BLaER1 treated with 17β-estradiol and CSF1 and Interleukin-3, amounts not matched to agents 10 nM and 100 nM (cell line): ENCODE measurements around the gene PPP1CA.

Experiments
- H3K27ac ChIP-seq, 11 experiments: shearing (Covaris generic); formaldehyde crosslinking; 2 replicates each; pipeline ENCODE4 v1.8.1; 2022
- H3K27me3 ChIP-seq, 11 experiments: shearing (Covaris generic); formaldehyde crosslinking; 2 replicates each; pipeline ENCODE4 v1.8.1; 2022
- H3K36me3 ChIP-seq, 11 experiments: shearing (Covaris generic); formaldehyde crosslinking; 2 replicates each; pipeline ENCODE4 v1.8.1; 2022
- H3K4me1 ChIP-seq, 10 experiments: shearing (Covaris generic); formaldehyde crosslinking; 2 replicates each; pipeline ENCODE4 v1.8.1; 2022
- H3K4me2 ChIP-seq, 11 experiments: shearing (Covaris generic); formaldehyde crosslinking; 2 replicates each; pipeline ENCODE4 v1.8.1; 2022
- H3K4me3 ChIP-seq, 10 experiments: shearing (Covaris generic); formaldehyde crosslinking; 2 replicates each; pipeline ENCODE4 v1.8.1; 2022
- H3K9ac ChIP-seq, 11 experiments: shearing (Covaris generic); formaldehyde crosslinking; 2 replicates each; pipeline ENCODE4 v1.8.1; 2022
- H3K9me3 ChIP-seq, 11 experiments: shearing (Covaris generic); formaldehyde crosslinking; replicated peaks in 1 of 11; 2 replicates each; pipeline ENCODE4 v1.8.1; 2022
- H4K20me1 ChIP-seq, 11 experiments: shearing (Covaris generic); formaldehyde crosslinking; 2 replicates each; pipeline ENCODE4 v1.8.1; 2022
- Cebpa-rat ChIP-seq, 11 experiments: shearing (Covaris generic); IDR thresholded peaks; 2 replicates each; pipeline ENCODE4 v1.8.1; 2022

PPP1CA gene

GRCh38 chr11:67375320-67376055 lies 26.2 kb downstream of the PPP1CA start:
- peaks cover 51 to 85% (median 72%) of the 10 kb centered on the region in 10 experiments for H3K4me1 ChIP-seq
- H4K20me1 ChIP-seq = peaks cover 0 to 34% (median 10%) of the 10 kb centered on the region in 11 experiments; a peak in 11 of 22 replicates
- no peak for TF ChIP-seq Cebpa-rat (IDR thresholded peaks at IDR 0.05)
- peaks cover 11 to 69% (median 63%) of the 10 kb centered on the region in 11 experiments for H3K27me3 ChIP-seq
- H3K9ac ChIP-seq = no peak overlapping the region
- no peaks in the 10 kb centered on the region for H3K9me3 ChIP-seq
- H3K4me3 ChIP-seq = no peak overlapping the region
- no peak overlapping the region for H3K27ac ChIP-seq
- no peaks in the 10 kb centered on the region for H3K36me3 ChIP-seq
- peak overlapping the region in 10 of 11 experiments; percentile 19 to 98 (median 52); a peak in 15 of 22 replicates for H3K4me2 ChIP-seq

- Histone ChIP-seq H3K27ac (peak overlapping the region in 9 of 11 experiments; percentile 41 to 89 (median 69); a peak in 17 of 22 replicates), H3K4me2 (peak overlapping the region; percentile 91 to 100 (median 98))
Observed at GRCh38 chr11:67374571-67375281, 26.9 kb downstream of the PPP1CA start.

GRCh38 chr11:67373648-67374570 lies 27.7 kb downstream of the PPP1CA start:
- H3K4me2 ChIP-seq = peak overlapping the region; percentile 91 to 100 (median 98)
- peak overlapping the region; percentile 52 to 89 (median 71); a peak in 21 of 22 replicates for H3K27ac ChIP-seq
- peak overlapping the region; percentile 59 to 85 (median 70) for H3K4me3 ChIP-seq
- H3K36me3 ChIP-seq = no peaks in the 10 kb centered on the region
- H3K4me1 ChIP-seq = peaks cover 49 to 85% (median 75%) of the 10 kb centered on the region in 10 experiments
- no peaks in the 10 kb centered on the region for H3K9me3 ChIP-seq
- peaks cover 15 to 73% (median 63%) of the 10 kb centered on the region in 11 experiments for H3K27me3 ChIP-seq
- H4K20me1 ChIP-seq = peaks cover 0 to 45% (median 14%) of the 10 kb centered on the region in 11 experiments; a peak in 11 of 22 replicates
- H3K9ac ChIP-seq = peak overlapping the region; percentile 67 to 88 (median 81)
- no peak for TF ChIP-seq Cebpa-rat (IDR thresholded peaks at IDR 0.05)

More at GRCh38 chr11:67374571-67375281, 26.9 kb downstream of the PPP1CA start:
- Histone ChIP-seq H3K4me1 (peaks cover 49 to 85% (median 74%) of the 10 kb centered on the region in 10 experiments), H3K4me3 (peak overlapping the region in 8 of 10 experiments; percentile 17 to 85 (median 72); a peak in 12 of 20 replicates), H3K9ac (peak overlapping the region in 10 of 11 experiments; percentile 19 to 87 (median 80); a peak in 17 of 22 replicates), H3K9me3 (no peaks in the 10 kb centered on the region), H3K27me3 (peaks cover 11 to 70% (median 63%) of the 10 kb centered on the region in 11 experiments), H3K36me3 (no peaks in the 10 kb centered on the region), H4K20me1 (peaks cover 0 to 38% (median 14%) of the 10 kb centered on the region in 11 experiments; a peak in 11 of 22 replicates)
- no peak; a peak in 1 of 22 replicates for TF ChIP-seq Cebpa-rat (IDR thresholded peaks at IDR 0.05)

GRCh38 chr11:67372993-67373647 lies 28.5 kb downstream of the PPP1CA start, which contains the start of gene CLCF1:
Gene CLCF1, minus strand, starts transcription at chr11:67373598. Its CDS starts 59 bp downstream, at chr11:67373539.
- H3K4me1 ChIP-seq = peaks cover 53 to 85% (median 76%) of the 10 kb centered on the region in 10 experiments
- no peaks in the 10 kb centered on the region for H3K36me3 ChIP-seq
- peak within 1 kb of the TSS; percentile 67 to 88 (median 81) for H3K9ac ChIP-seq
- H3K27me3 ChIP-seq = peaks cover 15 to 81% (median 69%) of the 10 kb centered on the region in 11 experiments
- H3K4me3 ChIP-seq = peak within 1 kb of the TSS; percentile 59 to 85 (median 70)
- peaks cover 0 to 45% (median 14%) of the 10 kb centered on the region in 11 experiments; a peak in 11 of 22 replicates for H4K20me1 ChIP-seq
- H3K9me3 ChIP-seq = no peaks in the 10 kb centered on the region
- TF ChIP-seq Cebpa-rat (IDR thresholded peaks at IDR 0.05) = no peak
- H3K27ac ChIP-seq = peak within 1 kb of the TSS; percentile 52 to 89 (median 71)
- H3K4me2 ChIP-seq = peak within 1 kb of the TSS; percentile 91 to 100 (median 98)

GRCh38 chr11:67372321-67372992 lies 29.2 kb downstream of the PPP1CA start:
- Histone ChIP-seq H3K9me3 (no peaks in the 10 kb centered on the region), H3K4me3 (peak overlapping the region; percentile 59 to 85 (median 70)), H3K36me3 (no peaks in the 10 kb centered on the region), H4K20me1 (peaks cover 0 to 45% (median 14%) of the 10 kb centered on the region in 11 experiments; a peak in 11 of 22 replicates), H3K4me2 (peak overlapping the region; percentile 91 to 100 (median 98)), H3K27ac (peak overlapping the region in 10 of 11 experiments; percentile 56 to 89 (median 72); a peak in 20 of 22 replicates), H3K27me3 (peaks cover 16 to 79% (median 65%) of the 10 kb centered on the region in 11 experiments), H3K9ac (peak overlapping the region; percentile 67 to 88 (median 81)), H3K4me1 (peaks cover 60 to 85% (median 77%) of the 10 kb centered on the region in 10 experiments)
- no peak for TF ChIP-seq Cebpa-rat (IDR thresholded peaks at IDR 0.05)

- Histone ChIP-seq H3K4me2 (peak overlapping the region; percentile 91 to 100 (median 98)), H3K9me3 (no peaks in the 10 kb centered on the region), H4K20me1 (peaks cover 0 to 49% (median 14%) of the 10 kb centered on the region in 11 experiments; a peak in 11 of 22 replicates), H3K4me3 (peak overlapping the region; percentile 59 to 85 (median 70); a peak in 18 of 20 replicates), H3K27me3 (peaks cover 18 to 73% (median 59%) of the 10 kb centered on the region in 11 experiments), H3K9ac (peak overlapping the region; percentile 38 to 87 (median 61); a peak in 16 of 22 replicates), H3K4me1 (peaks cover 65 to 87% (median 80%) of the 10 kb centered on the region in 10 experiments), H3K27ac (peak overlapping the region in 5 of 11 experiments; percentile 9 to 61 (median 36); a peak in 8 of 22 replicates), H3K36me3 (no peaks in the 10 kb centered on the region)
- no peak for TF ChIP-seq Cebpa-rat (IDR thresholded peaks at IDR 0.05)
Observed at GRCh38 chr11:67371911-67372320, 29.7 kb downstream of the PPP1CA start.
